GM12892 (cell line): Measurements from ENCODE around the gene SPOCK1.
A peak's percentile ranks its signal among the peaks of the same experiment; 100 is the strongest.

Source experiments
- DNase-seq: peaks from one replicate; pipeline ENCODE4 v3.0.0; 2011; ENCODE audit not compliant: insufficient read length
- FAIRE-seq: peaks from 2 replicates; lab custom pipeline; 2011; peaks lifted over from hg19 to GRCh38; lab: Jason Lieb, UNC
- POLR2A ChIP-seq: IDR thresholded peaks from 2 replicates; pipeline ENCODE4 v1.6.1; 2011; ENCODE audit warnings: low read depth, low read length, control low read depth
- POLR2AphosphoS5 ChIP-seq: IDR thresholded peaks from 2 replicates; pipeline ENCODE4 v1.6.1; 2011; ENCODE audit warnings: low read depth, low read length, control low read depth
- TAF1 ChIP-seq: IDR thresholded peaks from 2 replicates; pipeline ENCODE4 v1.6.1; 2011; ENCODE audit warnings: low read depth, mild to moderate bottlenecking, control low read depth, low read length, borderline replicate concordance

The SPOCK1 gene

DNA sequence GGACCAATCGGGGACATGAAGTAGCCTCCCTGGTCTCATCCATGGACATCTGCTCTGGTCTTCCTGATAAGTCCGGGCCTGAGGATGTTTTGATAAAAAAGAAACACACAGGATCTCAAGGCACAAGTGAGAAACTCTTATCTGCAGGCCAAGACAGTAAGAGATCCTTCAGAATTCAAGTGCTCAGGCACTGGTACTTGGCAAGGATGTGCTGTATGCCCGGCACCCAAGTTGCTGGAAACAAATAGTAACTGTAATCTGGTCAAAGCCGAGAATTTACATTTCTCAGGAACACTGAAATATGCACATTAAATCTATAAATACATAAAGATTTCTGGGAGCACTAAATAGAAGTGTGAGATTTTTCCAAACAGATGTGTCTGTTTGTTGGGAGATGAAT is 165.7 kb downstream of the SPOCK1 start:
- DNase-seq (no peak), FAIRE-seq (no peak)
- no peak for TF ChIP-seq POLR2A

DNA sequence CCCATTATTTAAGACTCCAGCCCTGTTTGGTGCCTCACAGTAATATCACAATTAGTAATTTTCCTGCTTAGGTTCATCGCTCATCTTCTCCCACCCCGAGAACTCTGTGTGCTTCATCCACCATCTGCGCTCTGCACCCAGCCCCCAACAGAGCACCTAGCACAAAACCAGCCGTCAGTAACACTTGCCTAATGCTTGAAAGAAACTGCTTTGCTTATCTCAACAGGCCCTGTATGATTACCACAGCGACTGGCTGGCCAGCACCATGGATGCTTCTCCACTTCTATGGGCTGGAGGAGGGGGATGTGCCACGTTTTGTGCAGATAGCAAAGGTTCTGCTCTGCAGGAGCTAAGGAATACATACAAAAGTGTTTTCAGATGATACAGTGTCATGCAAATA is 166.8 kb downstream of the SPOCK1 start:
- DNase-seq (no peak), FAIRE-seq (no peak)
- no peak for TF ChIP-seq POLR2AphosphoS5
- no peak for TF ChIP-seq TAF1
- TF ChIP-seq POLR2A, result no peak

- DNase-seq, result no peak
- no peak for TF ChIP-seq POLR2A
- no peak for TF ChIP-seq TAF1
- FAIRE-seq, result no peak
Measured at GRCh38 chr5:137329586-137330296, 169.4 kb downstream of the SPOCK1 start.

- FAIRE-seq, result no peak
- TF ChIP-seq POLR2AphosphoS5, result no peak
- no peak for TF ChIP-seq TAF1
- no peak for TF ChIP-seq POLR2A
- DNase-seq, result no peak
Measured at GRCh38 chr5:137328991-137329390, 170.1 kb downstream of the SPOCK1 start.

- FAIRE-seq (no peak), DNase-seq (no peak)
- TF ChIP-seq POLR2AphosphoS5 (no peak), TAF1 (no peak), POLR2A (no peak)
Measured at GRCh38 chr5:137328463-137328862, 170.7 kb downstream of the SPOCK1 start.

- DNase-seq (no peak), FAIRE-seq (no peak)
- no peak for TF ChIP-seq TAF1
- TF ChIP-seq POLR2A, result no peak
- TF ChIP-seq POLR2AphosphoS5, result no peak
Measured at GRCh38 chr5:137325721-137326120, 173.4 kb downstream of the SPOCK1 start.

DNA sequence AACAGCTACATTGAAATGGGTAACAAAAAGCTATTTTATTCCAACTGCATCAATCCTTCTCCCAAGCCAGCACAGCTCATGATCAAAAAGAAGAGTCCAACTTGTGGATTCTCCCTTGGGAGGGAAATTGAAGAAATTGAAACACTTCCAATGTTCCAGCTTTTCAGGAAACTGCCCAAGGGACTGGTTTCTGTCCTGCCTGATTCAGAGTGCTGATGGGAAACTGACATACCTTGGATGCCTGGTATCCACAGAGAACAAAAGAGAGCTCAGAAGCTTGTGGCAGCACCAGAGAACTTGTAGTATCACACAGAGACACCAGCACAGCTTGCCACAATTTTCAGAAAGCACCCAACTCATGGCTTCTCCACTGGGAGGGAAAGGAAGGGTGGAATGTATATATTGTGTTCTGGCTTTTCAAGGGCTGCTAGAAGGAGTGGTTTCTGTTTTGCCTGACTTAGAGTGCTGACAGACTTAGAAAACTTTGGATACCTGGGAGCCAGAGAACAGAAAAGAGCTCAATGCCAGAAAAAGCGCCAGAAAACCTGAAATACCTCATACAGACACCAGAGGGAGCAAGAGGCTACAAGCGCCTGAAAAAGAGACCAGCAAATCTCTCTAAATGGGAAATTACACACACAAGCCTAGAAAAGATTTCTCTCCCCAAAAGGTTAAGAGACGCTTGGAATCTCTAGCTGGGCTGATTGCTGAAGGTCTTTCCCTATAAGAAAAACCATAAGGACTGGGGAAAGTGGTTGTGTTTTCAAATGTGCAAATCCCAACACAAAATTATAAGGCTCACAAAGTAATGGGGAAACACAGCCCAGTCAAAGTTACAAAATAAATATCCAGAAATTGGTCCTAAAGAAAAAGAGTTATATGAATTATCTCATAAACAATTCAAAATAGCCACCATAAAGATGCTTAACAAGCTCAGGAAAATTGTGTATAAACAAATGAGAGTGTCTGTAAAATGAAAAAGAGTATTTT is 178.8 kb downstream of the SPOCK1 start:
- FAIRE-seq (peak; percentile 81), DNase-seq (peak; percentile 38)
- TF ChIP-seq POLR2AphosphoS5, result no peak
- no peak for TF ChIP-seq TAF1
- no peak for TF ChIP-seq POLR2A

- no peak for FAIRE-seq
- no peak for DNase-seq
- TF ChIP-seq POLR2A (no peak), POLR2AphosphoS5 (no peak), TAF1 (no peak)
Measured at GRCh38 chr5:137318027-137318426, 181.1 kb downstream of the SPOCK1 start.

- FAIRE-seq (no peak), DNase-seq (no peak)
- TF ChIP-seq POLR2AphosphoS5, result no peak
- TF ChIP-seq POLR2A, result no peak
- TF ChIP-seq TAF1, result no peak
Measured at GRCh38 chr5:137316346-137316736, 182.8 kb downstream of the SPOCK1 start.

- TF ChIP-seq POLR2A, result no peak
- TF ChIP-seq POLR2AphosphoS5, result no peak
- TF ChIP-seq TAF1, result no peak
- DNase-seq (no peak), FAIRE-seq (no peak)
Measured at GRCh38 chr5:137315534-137316345, 183.4 kb downstream of the SPOCK1 start.

- DNase-seq (no peak), FAIRE-seq (no peak)
- TF ChIP-seq POLR2AphosphoS5 (no peak), TAF1 (no peak), POLR2A (no peak)
Measured at GRCh38 chr5:137315109-137315508, 184.0 kb downstream of the SPOCK1 start.
